H1 (cell line): ENCODE data around the gene GABRG3. TPM values are rescaled to one million over a fixed set of nuclear protein-coding genes. Genes with fewer than 3 reads are reported as not detected.

Experiments
- CTCF ChIA-PET: fragments of 300-600 bp; sonication (Branson Sonifier 250); formaldehyde crosslinking; loops from one replicate; lab custom pipeline; 2021; ENCODE audit not compliant: partially characterized antibody; lab: Charles Lee
- POLR2A ChIA-PET: fragments of 300-600 bp; sonication (Branson Sonifier 250); formaldehyde crosslinking; loops from one replicate; lab custom pipeline; 2021; ENCODE audit warnings: inconsistent platforms; ENCODE audit not compliant: partially characterized antibody; lab: Charles Lee
- DNase-seq, 2 experiments: peaks; one replicate each; pipeline versions ENCODE4 v3.0.0 to v3.0.0-alpha.2; 2010 to 2022; ENCODE audit warnings: low spot score in 2 of 2, low read depth in 1 of 2, mixed read lengths in 1 of 2
- FAIRE-seq: peaks from 2 replicates; lab custom pipeline; 2011; peaks lifted over from hg19 to GRCh38; lab: Jason Lieb, UNC
- H2AFZ ChIP-seq: 2 replicates; pipeline ENCODE4 v1.8.1; 2012; ENCODE audit warnings: low read length, inconsistent platforms
- H2AK5ac ChIP-seq: 2 replicates; pipeline ENCODE4 v1.6.1; 2013; ENCODE audit warnings: low read depth, low read length
- H2BK120ac ChIP-seq: replicated peaks from 2 replicates; pipeline ENCODE3; 2013; ENCODE audit warnings: low read depth, low read length, inconsistent platforms
- H2BK12ac ChIP-seq: 2 replicates; pipeline ENCODE4 v1.6.1; 2013; ENCODE audit warnings: low read depth, low read length
- H2BK15ac ChIP-seq: 2 replicates; pipeline ENCODE4 v1.6.1; 2013; ENCODE audit warnings: low read length
- H2BK20ac ChIP-seq: 2 replicates; pipeline ENCODE4 v1.6.1; 2013; ENCODE audit warnings: low read length
- H2BK5ac ChIP-seq: 2 replicates; pipeline ENCODE4 v1.6.1; 2013; ENCODE audit warnings: low read depth, low read length
- H3K14ac ChIP-seq: 2 replicates; pipeline ENCODE4 v1.6.1; 2013; ENCODE audit warnings: inconsistent platforms; ENCODE audit not compliant: insufficient read length
- H3K18ac ChIP-seq: 2 replicates; pipeline ENCODE4 v1.6.1; 2013; ENCODE audit warnings: low read length; ENCODE audit errors: extremely low read depth
- H3K23ac ChIP-seq: 2 replicates; pipeline ENCODE4 v1.6.1; 2013; ENCODE audit warnings: inconsistent platforms; ENCODE audit not compliant: insufficient read length
- H3K23me2 ChIP-seq: 2 replicates; pipeline ENCODE4 v1.6.1; 2013; ENCODE audit warnings: low read depth, low read length
- H3K27ac ChIP-seq: 2 replicates; pipeline ENCODE4 v1.6.1; 2011; ENCODE audit warnings: low read depth, low read length, inconsistent platforms
- H3K27me3 ChIP-seq, 4 experiments: replicated peaks in 1 of 4; 1 replicate in 1 of 4; 2 replicates in 3 of 4; pipeline versions ENCODE4 v1.6.1 to v1.8.1; 2011 to 2013; ENCODE audit warnings: low read length in 3 of 4, mild to moderate bottlenecking in 3 of 4, inconsistent platforms in 2 of 4, mixed read lengths in 2 of 4, moderate library complexity in 1 of 4; ENCODE audit not compliant: control insufficient read depth in 3 of 4, insufficient read depth in 3 of 4; ENCODE audit errors: extremely low read depth in 1 of 4
- H3K36me3 ChIP-seq, 4 experiments: 2 replicates each; pipeline versions ENCODE4 v1.6.1 to v1.8.1; 2011 to 2013; ENCODE audit warnings: mild to moderate bottlenecking in 4 of 4, low read length in 3 of 4, moderate library complexity in 2 of 4, control low read depth in 1 of 4, inconsistent platforms in 1 of 4; ENCODE audit not compliant: insufficient read depth in 4 of 4, control insufficient read depth in 2 of 4
- H3K4ac ChIP-seq: replicated peaks from 2 replicates; pipeline ENCODE3; 2013; ENCODE audit warnings: low read length, low read depth, mixed read lengths, inconsistent platforms; ENCODE audit not compliant: insufficient read length
- H3K4me1 ChIP-seq, 4 experiments: replicated peaks in 1 of 4; 1 replicate in 1 of 4; 2 replicates in 3 of 4; pipeline versions ENCODE4 v1.6.1 to v1.8.1; 2011 to 2013; ENCODE audit warnings: low read length in 3 of 4, inconsistent platforms in 2 of 4, mixed read lengths in 1 of 4; ENCODE audit not compliant: insufficient read depth in 4 of 4, control insufficient read depth in 3 of 4
- H3K4me2 ChIP-seq, 2 experiments: 2 replicates each; pipeline versions ENCODE4 v1.6.1 to v1.8.1; 2011 to 2013; ENCODE audit warnings: low read depth in 2 of 2, low read length in 2 of 2, control low read depth in 1 of 2, inconsistent platforms in 1 of 2, mild to moderate bottlenecking in 1 of 2; ENCODE audit not compliant: insufficient read depth in 1 of 2
- H3K4me3 ChIP-seq, 4 experiments: fragments of 200-600, 300-600 bp in 1 of 4; sonication (generic), shearing (Covaris generic), sonication (Bioruptor Twin) in 1 of 4; 2 replicates each; pipeline versions ENCODE4 v1.5.1 to v1.8.1; 2011 to 2016; ENCODE audit warnings: low read length in 4 of 4, low read depth in 3 of 4, control low read depth in 2 of 4, inconsistent platforms in 2 of 4, mild to moderate bottlenecking in 2 of 4, mixed read lengths in 1 of 4, moderate library complexity in 1 of 4; ENCODE audit not compliant: insufficient read depth in 2 of 4; ENCODE audit errors: extremely low read depth in 1 of 4
- H3K56ac ChIP-seq: replicated peaks from 2 replicates; pipeline ENCODE3; 2013; ENCODE audit warnings: low read depth, mild to moderate bottlenecking, mixed read lengths, low read length, inconsistent platforms; ENCODE audit not compliant: insufficient read length
- H3K79me1 ChIP-seq: 2 replicates; pipeline ENCODE4 v1.6.1; 2013; ENCODE audit warnings: low read depth, low read length, control low read depth
- H3K79me2 ChIP-seq, 2 experiments: 2 replicates each; pipeline versions ENCODE4 v1.6.1 to v1.8.1; 2012 to 2013; ENCODE audit warnings: low read length in 2 of 2, mild to moderate bottlenecking in 2 of 2, inconsistent platforms in 1 of 2; ENCODE audit not compliant: insufficient read depth in 2 of 2, control insufficient read depth in 1 of 2
- H3K9ac ChIP-seq, 4 experiments: replicated peaks in 1 of 4; 1 replicate in 1 of 4; 2 replicates in 3 of 4; pipeline versions ENCODE4 v1.6.1 to v1.8.1; 2011 to 2013; ENCODE audit warnings: low read depth in 3 of 4, low read length in 3 of 4, control low read depth in 2 of 4, mild to moderate bottlenecking in 2 of 4, moderate library complexity in 2 of 4, inconsistent platforms in 1 of 4; ENCODE audit errors: extremely low read depth in 1 of 4
- H3K9me3 ChIP-seq, 2 experiments: 2 replicates each; pipeline versions ENCODE4 v1.6.1 to v1.8.1; 2012 to 2013; ENCODE audit warnings: mild to moderate bottlenecking in 2 of 2, moderate library complexity in 2 of 2, control low read depth in 1 of 2, inconsistent platforms in 1 of 2, low read depth in 1 of 2, low read length in 1 of 2, mixed read lengths in 1 of 2; ENCODE audit not compliant: insufficient read depth in 2 of 2
- H4K20me1 ChIP-seq, 2 experiments: replicated peaks in 1 of 2; 2 replicates each; pipeline versions ENCODE3 to v1.8.1; 2011 to 2013; ENCODE audit warnings: inconsistent platforms in 2 of 2, low read length in 2 of 2, mild to moderate bottlenecking in 1 of 2; ENCODE audit not compliant: insufficient read depth in 2 of 2, control insufficient read depth in 1 of 2
- H4K5ac ChIP-seq: 2 replicates; pipeline ENCODE4 v1.6.1; 2013; ENCODE audit warnings: low read length, low read depth, mixed read lengths, inconsistent platforms; ENCODE audit not compliant: insufficient read length
- H4K8ac ChIP-seq: 2 replicates; pipeline ENCODE4 v1.8.0; 2013; ENCODE audit warnings: mild to moderate bottlenecking, moderate library complexity, low read length, inconsistent platforms; ENCODE audit not compliant: insufficient read depth; ENCODE audit errors: extremely low read depth
- H4K91ac ChIP-seq: replicated peaks from 2 replicates; pipeline ENCODE3; 2013; ENCODE audit warnings: low read length, mixed read lengths, inconsistent platforms; ENCODE audit not compliant: insufficient read length
- JUN ChIP-seq: IDR thresholded peaks from 2 replicates; pipeline ENCODE4 v1.6.1; 2011; ENCODE audit warnings: low read depth, mild to moderate bottlenecking, improper control_type of control experiment, low read length
- SIRT6 ChIP-seq: IDR thresholded peaks from one replicate; pipeline ENCODE4 v1.7.1; 2012; ENCODE audit warnings: low read length, inconsistent platforms
- SRF ChIP-seq: IDR thresholded peaks from 2 replicates; pipeline ENCODE4 v1.6.1; 2011; ENCODE audit warnings: mild to moderate bottlenecking, low read depth, low read length, moderate library complexity
- TEAD4 ChIP-seq: IDR thresholded peaks from 2 replicates; pipeline ENCODE4 v1.6.1; 2012; ENCODE audit warnings: low read depth, low read length, inconsistent platforms, mixed read lengths
- ZNF274 ChIP-seq: IDR thresholded peaks from 2 replicates; pipeline ENCODE4 v1.7.0; 2012; ENCODE audit warnings: low read length, borderline replicate concordance; ENCODE audit errors: extremely low read depth
- WGBS, 2 experiments: shearing (Covaris generic) in 1 of 2; methylation state at CpG; one replicate each; pipeline versions ENCODE4 v1.1.6 to v1.1.7; 2013 to 2015; ENCODE audit warnings: low lambda C conversion rate in 2 of 2, mixed read lengths in 2 of 2, inconsistent platforms in 1 of 2, low coverage in 1 of 2, missing lambda C conversion rate in 1 of 2; ENCODE audit not compliant: insufficient replicate concordance in 2 of 2, insufficient coverage in 1 of 2, insufficient read length in 1 of 2; ENCODE audit errors: extremely low coverage in 1 of 2, missing lambda C conversion rate in 1 of 2; 5-methylcytosine and 5-hydroxymethylcytosine counted together
- polyA plus RNA-seq, 7 experiments: library from polyadenylated mRNA; depleted of rRNA in 3 of 7; stranded (reverse) in 5 of 7; unstranded in 2 of 7; fragments of >200 nt in 5 of 7; fragments of 200-250 nt in 2 of 7; gene quantifications; 1 replicate in 5 of 7; 2 replicates in 1 of 7; 4 replicates in 1 of 7; pipeline versions ENCODE4 v1.2.1 to v1.2.3, GENCODE V29; 2011 to 2013; ENCODE audit warnings: missing spikeins in 2 of 7, mixed read lengths in 2 of 7
- total RNA-seq: library from RNA; stranded (reverse); fragmentation: NEBNext Ultra II Directional; extraction: Animal tissue kit (Norgen Biotek cat#: 25700); gene quantifications from 2 replicates; pipeline ENCODE4 v1.2.1, GENCODE V29; 2021

The GABRG3 gene
- total and polyA plus RNA-seq, 2 of the 8 experiments (the other 6 are each of a cell fraction or from before 2014, with no cell fraction given) = 0.17 to 0.80 TPM

GRCh38 chr15:27057904-27058645 lies 87.1 kb downstream of the GABRG3 start:
- Histone ChIP-seq H3K9ac (no peak overlapping the region), H2BK12ac (no peak overlapping the region), H2BK5ac (no peak overlapping the region), H4K5ac (no peak overlapping the region), H3K56ac (no peak overlapping the region), H3K14ac (no peak overlapping the region), H3K4me1 (no peaks in the 10 kb centered on the region), H2BK20ac (no peak overlapping the region), H3K4me2 (no peak overlapping the region), H3K23ac (no peak overlapping the region), H4K91ac (no peak overlapping the region), H2AK5ac (no peak overlapping the region), H4K20me1 (no peaks in the 10 kb centered on the region), H4K8ac (no peak overlapping the region), H3K9me3 (no peaks in the 10 kb centered on the region), H3K27ac (no peak overlapping the region), H3K4ac (no peak overlapping the region), H3K36me3 (no peaks in the 10 kb centered on the region), H3K18ac (no peak overlapping the region), H2AFZ (no peak overlapping the region), H3K27me3 (no peaks in the 10 kb centered on the region), H2BK120ac (no peak overlapping the region), H2BK15ac (no peak overlapping the region), H3K79me1 (no peaks in the 10 kb centered on the region), H3K4me3 (no peak overlapping the region), H3K23me2 (no peaks in the 10 kb centered on the region), H3K79me2 (no peaks in the 10 kb centered on the region)
- ChIA-PET POLR2A (no interaction called here), CTCF (interaction anchor here (0.9 to 3.3 kb wide), 12 partner anchors 8 to 300 kb away, joined by 3 to 39 read pairs (median 6); no protein-coding TSS in a partner anchor)
- no peak for TF ChIP-seq ZNF274
- TF ChIP-seq SIRT6 = no peak
- TF ChIP-seq JUN = no peak
- TF ChIP-seq SRF = no peak
- no peak for TF ChIP-seq TEAD4
- no peak for DNase-seq
- FAIRE-seq = no peak
- 91% methylated on average over 14 of the region's 14 CpGs; no CpG with 5 or more reads in 1 of the 2 experiments for WGBS, 2 experiments
